NCI-H510A treated with DMSO at 0.1 percent for 48 hours (cell line): ENCODE results near the gene MIDN.

Experiments
- DNase-seq: peaks from one replicate; lab custom pipeline; 2025; lab: John Stamatoyannopoulos, UW

Gene MIDN

DNA sequence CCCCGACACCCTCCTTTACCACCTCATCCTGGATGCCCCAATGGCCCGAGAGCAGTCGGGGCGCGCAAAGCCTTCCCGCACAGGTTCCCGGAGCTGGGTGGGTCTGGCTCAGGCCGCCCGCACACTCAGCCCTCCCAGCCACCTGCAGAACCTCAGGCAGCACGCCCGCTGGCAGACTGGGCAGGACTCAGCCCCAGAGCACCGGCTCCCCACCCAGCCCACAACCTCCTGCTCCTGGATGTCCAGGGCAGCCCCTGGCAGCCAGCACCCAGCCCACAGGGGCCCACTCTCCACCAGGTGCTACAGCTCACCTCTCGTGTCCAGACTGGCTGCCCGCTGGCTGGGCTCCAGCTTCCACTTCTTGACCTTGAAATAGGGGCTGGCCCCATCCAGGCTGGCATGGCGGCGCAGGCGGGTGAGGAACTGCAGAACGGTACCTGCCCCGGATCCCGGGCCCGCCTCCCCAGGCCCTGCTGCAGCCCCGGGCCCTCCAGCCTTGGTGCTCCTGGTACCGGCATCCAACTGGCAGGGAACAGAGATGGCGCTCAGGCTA, 15.2 kb upstream of the MIDN start:
- DNase-seq, result no peak

GRCh38 chr19:1234051-1234954, 14.1 kb upstream of the MIDN start:
- DNase-seq, result no peak

DNA sequence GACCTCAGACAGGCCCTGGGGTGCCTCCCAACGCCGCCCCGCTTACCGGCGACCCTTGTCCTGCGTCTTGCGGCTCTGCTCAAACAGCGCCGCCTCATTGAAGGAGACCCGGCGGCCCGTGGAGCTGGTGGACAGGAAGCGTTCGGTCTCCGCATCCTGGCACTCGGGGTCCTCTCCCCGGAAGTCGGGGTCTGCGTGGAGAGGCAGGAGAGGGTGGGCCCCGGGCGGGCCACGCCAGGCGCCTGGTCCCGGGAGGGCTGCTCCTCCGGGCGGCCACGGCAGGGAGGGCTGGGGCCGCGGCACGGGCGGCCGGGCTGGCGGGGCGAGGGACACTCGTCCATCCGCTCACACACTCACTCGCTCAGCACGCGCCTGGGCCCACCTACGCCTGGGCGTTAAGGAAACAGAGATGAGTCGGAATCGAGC, 13.4 kb upstream of the MIDN start:
- DNase-seq, result no peak

- no peak for DNase-seq
Observed at GRCh38 chr19:1235625-1236538, 12.5 kb upstream of the MIDN start.

- DNase-seq, result no peak
Observed at GRCh38 chr19:1236576-1236975, 11.8 kb upstream of the MIDN start.

- no peak for DNase-seq
Observed at GRCh38 chr19:1237027-1237659, 11.2 kb upstream of the MIDN start.

GRCh38 chr19:1237754-1238368, 10.5 kb upstream of the MIDN start, which contains the start of gene CBARP:
Gene CBARP, minus strand, starts transcription at chr19:1238005. Its CDS starts 1,905 bp downstream, at chr19:1236100.
- no peak for DNase-seq

DNA sequence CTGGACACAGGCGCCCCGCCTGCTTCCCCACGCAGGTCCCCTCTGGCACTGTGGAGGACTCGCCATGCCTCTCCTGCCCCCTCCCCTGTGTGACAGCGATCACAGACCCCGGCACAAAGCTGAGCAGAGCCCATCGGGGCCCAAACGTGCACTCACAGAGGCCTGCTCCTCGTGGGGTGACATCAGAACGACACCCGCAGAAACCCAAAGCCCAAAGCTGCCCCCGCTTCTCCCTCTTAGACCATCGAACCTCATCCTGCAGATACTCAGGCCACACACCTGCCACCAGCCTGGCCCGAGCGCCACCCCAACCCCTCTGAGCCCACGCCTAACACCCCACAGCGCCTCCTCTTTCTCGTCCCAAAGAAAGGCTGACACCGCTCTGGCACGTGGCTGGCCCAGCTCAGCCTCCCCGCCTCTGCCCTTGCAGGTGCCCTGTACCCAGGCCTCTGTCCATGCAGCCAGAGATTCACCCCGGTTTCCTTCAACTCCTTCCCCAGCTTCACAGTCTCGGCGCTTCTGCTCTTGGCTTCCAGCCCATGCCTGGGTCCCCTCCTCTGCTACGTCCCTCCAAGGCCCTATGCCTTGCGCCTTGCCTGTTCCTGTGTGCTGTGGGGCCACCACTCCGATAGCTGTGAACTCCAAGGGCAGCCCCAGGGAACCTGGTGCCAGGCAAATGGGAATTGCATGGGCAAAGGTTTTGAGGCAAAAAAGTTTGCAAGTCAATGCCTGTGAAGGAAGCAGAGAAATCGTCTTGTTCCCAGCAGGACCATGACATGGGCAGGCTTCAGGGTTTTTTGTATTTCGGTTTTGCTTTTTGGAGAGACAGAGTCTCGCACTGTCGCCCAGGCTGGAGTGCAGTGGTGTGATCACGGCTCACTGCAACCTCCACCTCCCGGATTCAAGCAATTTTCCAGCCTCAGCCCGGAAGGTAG, 9.7 kb upstream of the MIDN start:
- no peak for DNase-seq

DNA sequence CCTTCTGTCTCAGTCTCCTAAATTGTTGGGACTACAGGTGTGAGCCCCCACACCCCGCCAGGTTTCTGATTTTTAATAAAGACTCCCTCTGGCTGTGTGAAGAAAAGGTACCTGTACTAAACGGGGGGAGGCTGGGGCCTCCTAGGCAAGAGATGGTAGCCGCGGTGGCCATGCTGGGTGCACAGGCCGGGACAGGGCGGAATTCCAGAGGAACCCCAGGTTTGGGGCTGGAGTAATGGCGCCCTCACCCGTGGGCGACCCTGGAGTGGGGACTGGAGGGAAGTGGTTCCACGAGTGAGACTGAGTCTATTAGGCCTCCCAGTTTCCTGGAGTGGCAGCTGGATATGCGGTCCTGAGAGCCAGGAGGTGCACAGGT, 9.0 kb upstream of the MIDN start:
- no peak for DNase-seq

GRCh38 chr19:1239796-1240737, 8.3 kb upstream of the MIDN start:
- DNase-seq, result peak; percentile 47

GRCh38 chr19:1240925-1241324, 7.5 kb upstream of the MIDN start:
- DNase-seq, result no peak

DNA sequence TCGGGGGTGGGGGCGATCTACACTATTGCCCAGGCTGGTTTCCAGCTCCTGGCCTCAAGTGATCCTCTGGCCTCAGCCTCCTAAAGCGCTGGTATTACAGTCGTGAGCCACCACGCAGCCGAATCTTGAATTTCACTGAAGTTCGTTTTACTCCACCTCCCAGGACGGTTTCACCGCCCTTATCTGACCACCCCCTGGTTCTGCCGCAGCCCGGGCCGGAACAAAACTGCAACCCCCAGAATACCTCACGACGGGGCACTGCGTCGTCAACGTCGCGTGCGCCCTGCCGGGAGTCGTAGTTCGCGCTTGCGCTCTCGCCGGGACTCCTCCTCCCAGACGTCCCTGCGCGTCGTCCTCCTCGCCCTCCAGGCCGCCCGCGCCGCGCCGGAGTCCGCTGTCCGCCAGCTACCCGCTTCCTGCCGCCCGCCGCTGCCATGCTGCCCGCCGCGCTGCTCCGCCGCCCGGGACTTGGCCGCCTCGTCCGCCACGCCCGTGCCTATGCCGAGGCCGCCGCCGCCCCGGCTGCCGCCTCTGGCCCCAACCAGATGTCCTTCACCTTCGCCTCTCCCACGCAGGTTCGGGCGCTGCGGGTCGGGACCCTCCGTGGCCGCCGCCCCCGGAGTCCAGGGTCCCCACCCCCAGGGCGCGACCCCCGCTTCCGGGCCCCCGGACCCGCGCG, 6.8 kb upstream of the MIDN start, which contains the start of gene ATP5F1D:
Gene ATP5F1D, plus strand, starts transcription at position 335 of the 679 bp plus-strand sequence. Its CDS starts 100 bp downstream, at position 435.
- peak; percentile 76 for DNase-seq

- peak; percentile 56 for DNase-seq
Observed at GRCh38 chr19:1243768-1244692, 4.4 kb upstream of the MIDN start.

GRCh38 chr19:1244693-1245451, 3.5 kb upstream of the MIDN start:
- no peak for DNase-seq

DNA sequence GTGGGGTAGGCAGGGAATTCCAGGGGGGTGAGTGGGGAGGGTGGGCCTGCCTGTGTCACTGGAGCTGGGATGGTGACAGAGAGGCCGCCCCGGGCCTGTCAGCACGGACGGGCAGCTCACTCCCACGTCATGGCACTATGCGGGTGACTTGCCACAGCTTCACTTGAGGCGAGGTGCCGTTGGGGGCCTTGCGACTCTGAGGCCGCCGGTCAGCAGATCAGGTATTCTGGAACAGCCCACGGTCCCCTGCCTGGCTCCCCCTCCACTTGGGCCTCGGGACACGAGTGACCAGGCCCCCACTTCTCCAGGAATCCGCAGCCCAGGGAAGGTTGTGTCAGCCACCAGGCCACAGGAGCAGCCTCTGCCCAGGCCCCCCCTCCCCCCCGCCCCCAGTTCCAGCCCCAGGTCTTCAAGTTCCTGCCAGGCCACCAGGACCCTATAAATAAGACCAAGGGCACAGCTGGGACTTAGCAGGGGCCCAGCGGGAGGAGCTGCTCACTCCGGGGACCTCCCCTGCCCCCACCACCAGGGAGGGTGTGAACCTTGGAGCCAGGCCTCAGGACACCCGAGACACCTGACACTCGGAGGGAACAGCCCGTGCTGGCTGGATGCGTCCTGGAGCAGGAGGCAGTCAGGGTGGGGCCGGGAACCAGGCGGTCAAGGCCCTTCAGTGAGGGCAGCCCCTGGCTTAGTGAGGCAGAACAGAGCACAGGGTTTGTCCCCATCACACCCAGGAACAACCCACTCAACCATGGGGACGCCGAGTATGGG, 2.7 kb upstream of the MIDN start:
- no peak for DNase-seq
